NAMALWA (cell line): ENCODE data around the gene POLR1F.
"Not testable (repeated sequence)": the region's sequence is repeated elsewhere in the genome, so short reads cannot be mapped to it uniquely, and the experiment has no call there.

Experiments used
- DNase-seq: peaks from one replicate; pipeline ENCODE4 v3.0.0-alpha.2; 2015; ENCODE audit warnings: low spot score

Gene POLR1F

DNA sequence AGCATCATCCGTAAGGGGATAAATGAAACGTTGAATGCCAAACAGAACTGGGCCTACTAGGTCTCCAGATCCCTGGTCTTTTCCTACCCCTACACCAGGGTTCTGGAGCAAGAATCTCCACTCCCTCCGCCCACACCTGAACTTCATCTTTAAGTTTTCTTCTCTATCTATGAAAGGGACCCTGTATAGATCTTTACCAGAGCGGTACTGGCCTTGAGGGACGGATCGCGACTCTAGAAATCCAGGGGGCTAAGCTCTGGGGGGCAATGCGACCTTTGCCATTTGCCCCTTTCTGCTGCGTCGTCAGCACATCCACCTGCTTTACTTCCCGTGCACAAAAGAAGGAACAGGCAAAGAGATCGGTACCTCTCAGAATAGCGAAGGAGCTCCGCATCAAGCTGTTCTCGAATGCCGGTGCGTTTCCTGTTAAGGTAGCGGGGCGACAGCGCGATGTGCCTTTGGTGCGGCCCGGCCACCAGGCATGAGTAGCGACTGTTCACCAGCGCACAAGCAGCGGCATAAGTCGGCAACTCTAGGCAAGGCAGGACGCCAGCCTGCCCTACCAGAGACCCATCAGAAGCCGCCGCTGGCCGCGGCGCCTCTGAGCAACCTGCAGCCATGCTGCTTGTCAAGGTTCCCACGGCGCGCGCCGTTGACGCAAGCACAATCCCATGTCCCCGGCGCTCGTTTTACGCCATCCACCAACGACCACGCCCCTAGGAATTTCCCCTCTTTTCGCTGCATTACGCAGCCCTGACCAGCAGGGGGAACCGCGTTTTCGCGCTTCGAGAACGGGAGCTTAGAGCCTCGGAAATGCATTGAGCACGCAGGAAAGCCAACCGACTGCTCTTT, at the start of gene POLR1F:
Gene POLR1F (minus strand): TSS at position 641 of the 852 bp plus-strand sequence. CDS start 21 bp downstream, at position 620.
- peak; percentile 99 for DNase-seq

DNA sequence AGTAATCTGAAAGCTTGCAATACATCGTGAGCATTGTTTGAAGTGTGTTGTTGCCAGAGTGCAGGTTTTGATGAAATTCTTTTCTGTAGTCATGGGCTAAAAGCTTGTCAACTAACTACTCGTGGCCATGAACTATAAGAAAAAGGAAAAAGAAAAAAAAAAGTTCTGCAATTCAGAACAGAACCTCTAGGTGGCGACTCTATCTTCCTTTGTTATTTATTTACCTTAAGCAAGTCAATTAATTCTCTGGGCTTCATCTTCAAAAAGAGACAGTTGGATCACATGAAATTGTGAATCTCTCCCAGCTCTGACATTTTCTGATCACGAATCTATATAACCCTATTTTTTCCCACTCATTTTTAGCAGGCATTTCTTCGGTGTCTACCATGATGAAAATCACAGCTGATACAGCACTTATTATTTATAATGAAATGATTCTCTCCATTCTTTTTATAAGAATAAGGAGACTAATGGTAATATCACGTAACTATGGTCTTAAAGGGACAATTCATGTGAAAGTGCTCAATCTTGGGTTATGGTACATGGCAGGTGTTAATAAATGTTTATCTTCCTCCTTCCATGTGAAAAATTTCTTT, 45.8 kb upstream of the POLR1F start:
- DNase-seq, result peak; percentile 81

GRCh38 chr7:19752020-19752419, 43.2 kb upstream of the POLR1F start:
- DNase-seq, result no peak

DNA sequence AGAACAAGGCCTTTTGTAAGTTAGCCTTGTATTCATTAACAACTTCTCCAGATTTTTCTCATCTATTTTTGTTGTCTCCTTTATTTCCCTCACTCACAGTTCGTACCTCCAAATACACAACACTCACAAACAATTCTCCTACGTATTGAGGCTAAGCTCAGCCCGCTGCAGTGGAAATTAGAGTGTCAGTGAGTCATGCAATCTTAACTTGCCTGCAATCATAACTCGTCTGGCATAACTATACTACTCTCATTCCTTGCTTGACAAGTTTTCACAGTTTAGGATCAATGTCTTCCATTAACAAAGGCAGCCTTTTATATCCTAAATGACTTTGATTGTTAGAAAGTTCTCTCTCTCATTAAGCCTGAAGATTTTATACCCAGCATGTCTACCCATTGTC, 40.8 kb upstream of the POLR1F start:
- DNase-seq, result no peak

DNA sequence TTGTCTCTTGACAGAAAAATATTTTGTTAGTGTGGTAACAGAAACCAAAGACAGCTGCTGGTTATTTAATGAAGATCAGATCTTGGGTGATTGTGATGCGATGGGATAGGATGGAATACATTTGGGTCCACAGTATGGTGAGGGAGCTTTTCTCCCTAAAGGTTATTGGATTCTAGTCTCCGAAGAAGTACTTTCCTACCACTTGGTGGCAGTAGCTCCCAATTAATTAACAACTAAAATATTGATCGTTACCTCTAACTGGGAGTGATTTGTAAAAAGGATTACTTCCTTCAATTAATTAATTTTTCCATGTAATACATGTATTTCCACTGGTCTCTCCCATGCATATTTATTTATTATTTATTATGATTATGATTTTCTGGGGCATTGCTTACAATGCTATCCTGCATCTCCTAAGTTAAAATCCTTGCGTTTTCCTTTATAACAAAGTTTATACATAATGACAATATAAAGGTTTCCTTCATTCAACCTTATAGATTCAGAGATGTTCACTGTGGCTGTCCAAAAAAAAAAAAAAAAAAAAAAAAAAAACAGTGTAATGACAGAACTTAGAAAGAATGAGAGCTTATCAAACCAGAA, 39.0 kb upstream of the POLR1F start:
- peak; percentile 60 for DNase-seq

DNA sequence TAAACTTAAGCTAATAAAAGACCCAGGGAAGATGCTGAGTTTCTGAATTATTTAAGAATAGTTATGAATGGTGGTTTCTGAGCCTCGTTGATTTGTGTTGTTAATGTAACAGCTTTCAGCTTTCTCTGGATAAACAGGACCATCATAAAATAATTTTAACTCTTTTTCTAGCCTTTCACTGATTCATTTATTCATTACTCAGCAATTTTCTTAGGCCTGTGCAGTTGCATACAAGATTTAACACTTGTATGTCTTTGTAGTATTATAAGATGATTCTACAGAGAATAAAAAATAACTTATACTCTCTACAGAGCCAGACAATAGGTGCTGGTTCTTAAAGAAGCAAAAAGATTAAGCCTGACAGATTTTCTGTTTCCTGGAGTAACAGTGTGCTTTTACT, 35.2 kb upstream of the POLR1F start:
- DNase-seq, result no peak

DNA sequence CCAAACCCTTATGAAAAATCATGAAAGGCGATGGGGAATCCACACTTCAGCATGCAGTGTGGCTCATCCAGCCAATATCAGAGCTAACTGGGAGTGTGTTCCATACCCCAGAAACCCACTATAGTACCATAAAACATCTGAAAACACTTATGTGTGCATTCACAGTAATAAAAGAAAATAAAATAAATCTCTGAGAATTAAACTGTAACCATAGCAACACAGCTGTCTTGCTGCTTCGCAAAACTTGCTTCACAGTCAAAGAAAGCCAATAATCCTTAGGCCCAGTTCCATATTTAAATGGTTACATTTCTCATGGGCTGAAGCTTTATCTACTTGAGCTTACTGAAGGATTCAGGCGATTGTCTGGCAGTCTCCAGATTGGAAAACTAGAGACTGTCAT, 19.9 kb upstream of the POLR1F start:
- DNase-seq, result no peak

- no peak for DNase-seq
Observed at GRCh38 chr7:19725770-19726169, 16.9 kb upstream of the POLR1F start.

GRCh38 chr7:19715499-19715898, 6.7 kb upstream of the POLR1F start:
- no peak for DNase-seq

DNA sequence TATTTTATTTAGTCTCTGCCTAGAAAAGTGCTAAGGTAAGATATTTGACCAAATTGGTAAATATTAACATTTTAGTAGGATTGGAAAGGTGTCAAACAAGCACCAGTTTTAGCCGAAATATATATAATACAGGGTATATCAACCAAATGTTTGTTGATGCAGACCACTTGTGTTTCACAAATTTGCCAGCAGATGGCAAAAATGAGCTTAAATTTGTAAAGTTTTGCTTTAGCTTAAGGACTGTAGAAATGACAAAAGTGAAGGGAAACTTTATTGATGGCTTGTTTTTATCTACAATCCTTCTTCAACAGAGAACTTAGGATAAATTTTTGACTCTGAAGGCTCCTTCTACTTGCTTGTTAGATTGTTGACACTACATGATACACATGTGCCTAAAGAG, 4.8 kb upstream of the POLR1F start:
- DNase-seq, result peak; percentile 89

DNA sequence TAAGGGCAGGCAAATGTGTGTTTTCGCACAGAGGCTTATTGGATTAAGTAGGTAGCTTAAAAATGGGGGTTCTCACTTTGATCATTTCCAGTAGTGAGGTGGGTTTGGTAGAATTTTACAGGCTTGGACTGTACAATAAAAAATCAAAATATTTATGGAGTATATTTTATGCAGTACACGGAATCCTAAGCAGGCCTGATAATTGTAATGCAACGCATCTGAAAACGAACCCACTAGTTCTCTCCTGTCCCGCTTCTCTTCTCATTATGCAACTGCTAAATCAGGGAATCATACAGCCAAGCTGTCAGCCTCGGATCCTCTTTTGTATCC, 377 bp upstream of the POLR1F start:
- DNase-seq, result no peak

DNA sequence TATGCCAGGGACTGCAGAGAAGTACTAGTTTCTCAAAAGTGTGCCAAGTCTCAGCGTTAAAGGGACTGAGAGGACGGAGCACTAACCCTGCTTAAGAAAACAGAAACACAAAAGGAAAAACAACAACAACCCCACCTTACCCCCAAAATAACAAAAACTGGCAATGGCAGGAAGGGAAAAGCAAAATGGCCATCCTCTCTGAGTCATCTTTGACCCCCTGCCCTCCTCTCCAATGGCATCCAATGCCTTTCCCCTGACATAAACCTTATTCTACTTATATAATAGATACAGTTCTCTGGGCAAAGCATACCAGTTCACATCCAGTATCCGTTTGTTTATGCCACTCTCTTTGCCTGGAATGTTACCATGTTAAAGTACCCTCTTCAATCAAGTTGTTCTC, 1.6 kb downstream of the POLR1F start:
- no peak for DNase-seq

DNA sequence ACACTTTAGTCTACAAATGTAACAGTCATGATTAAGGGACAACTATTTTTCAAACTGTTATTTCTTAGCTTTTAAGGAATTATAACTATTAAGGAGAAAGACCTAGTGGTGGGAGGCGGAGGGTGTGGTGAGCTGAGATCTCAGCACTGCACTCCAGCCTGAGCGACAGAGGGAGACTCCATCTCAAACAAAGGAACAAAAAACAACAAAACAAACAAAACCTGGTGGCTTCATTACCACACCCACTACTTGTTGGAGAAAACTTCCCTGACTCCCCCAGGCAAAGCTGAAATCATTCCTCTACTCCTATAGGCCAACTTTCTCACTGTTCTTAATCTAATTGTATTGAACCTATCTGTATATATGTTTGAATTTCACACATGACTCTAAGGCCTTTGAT, 3.2 kb downstream of the POLR1F start:
- no peak for DNase-seq

DNA sequence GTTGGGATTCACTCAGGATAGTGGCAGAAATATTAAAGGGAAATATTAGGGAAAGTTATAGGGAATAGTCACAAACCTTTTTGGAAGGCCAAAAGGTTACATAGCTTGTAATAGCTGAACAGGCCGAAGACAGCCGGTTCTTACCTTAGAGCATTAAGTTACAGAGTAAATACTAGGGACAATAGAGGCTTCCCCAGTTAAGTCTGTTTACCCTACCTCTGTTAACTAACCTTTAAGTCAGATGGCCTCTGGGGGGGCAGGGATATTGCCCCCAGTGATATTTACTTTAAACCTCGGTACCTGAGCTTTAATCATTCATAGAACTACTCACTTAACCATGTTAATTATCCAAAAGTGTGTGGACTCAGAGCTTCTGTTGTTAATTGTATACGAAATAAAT, 7.4 kb downstream of the POLR1F start:
- no peak for DNase-seq

DNA sequence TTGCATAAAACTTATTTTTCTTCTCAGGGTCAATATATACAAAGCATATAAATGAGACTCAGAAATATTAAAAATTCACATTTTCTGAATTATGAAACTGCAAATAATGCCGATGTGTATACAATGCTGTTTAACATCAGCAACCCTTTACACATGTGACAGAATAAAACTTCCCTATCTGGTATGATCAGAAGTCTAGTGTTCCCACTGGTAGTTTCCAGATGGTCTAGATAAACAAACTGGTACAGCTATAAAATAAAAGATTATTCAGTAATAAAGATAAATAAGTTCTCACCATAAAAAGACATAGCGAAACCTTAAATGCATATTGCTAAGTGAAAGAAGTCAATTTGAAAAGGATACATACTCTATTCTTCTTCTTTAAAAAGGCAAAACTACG, 7.9 kb downstream of the POLR1F start:
- no peak for DNase-seq

DNA sequence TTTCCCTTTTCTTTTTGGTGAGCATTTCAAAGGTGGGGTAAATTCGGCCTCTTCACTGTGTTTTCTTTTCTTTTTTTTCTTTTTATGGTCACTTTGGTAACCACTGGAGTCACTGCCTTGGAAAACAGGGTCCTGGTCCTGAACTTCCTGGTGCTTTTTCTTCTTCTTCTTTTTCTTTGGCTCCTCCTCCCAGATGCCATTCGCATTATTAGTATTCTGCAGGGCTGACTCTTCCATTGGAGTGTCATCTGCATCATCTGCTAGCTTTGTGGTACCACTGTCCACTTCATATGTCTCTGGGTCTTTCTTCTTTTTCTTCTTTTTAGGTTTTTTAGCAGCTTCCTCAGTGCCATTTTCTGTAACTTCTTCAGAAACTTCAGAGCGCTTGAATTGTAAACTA, 10.5 kb downstream of the POLR1F start:
- no peak for DNase-seq

GRCh38 chr7:19696926-19697325, 11.9 kb downstream of the POLR1F start:
- no peak for DNase-seq

DNA sequence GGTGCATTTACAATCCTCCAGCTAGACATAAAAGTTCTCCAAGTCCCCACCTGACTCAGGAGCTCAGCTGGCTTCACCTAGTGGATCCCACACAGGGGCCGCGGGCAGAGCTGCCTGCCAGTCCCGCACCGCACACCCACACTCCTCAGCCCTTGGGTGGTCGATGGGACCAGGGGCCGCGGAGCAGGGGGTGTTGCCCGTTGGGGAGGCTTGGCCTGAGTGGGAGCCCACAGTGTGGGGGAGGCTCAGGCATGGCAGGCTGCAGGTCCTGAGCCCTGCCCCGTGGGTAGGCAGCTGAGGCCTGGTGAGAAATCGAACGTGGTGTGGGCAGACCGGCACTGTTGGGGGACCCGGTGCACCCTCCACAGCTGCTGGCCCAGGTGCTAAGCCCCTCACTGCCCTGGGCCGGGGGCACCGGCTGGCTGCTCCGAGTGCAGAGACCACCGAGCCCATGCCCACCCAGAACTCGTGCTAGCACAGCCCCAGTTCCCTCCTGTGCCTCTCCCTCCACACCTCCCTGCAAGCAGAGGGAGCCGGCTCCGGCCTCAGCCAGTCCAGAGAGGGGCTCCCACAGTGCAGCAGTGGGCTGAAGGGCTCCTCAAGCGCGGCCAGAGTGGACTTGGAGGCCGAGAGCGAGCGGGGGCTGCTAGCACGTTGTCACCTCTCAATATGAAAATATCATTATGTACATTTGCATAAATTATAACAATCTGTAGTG, 16.6 kb downstream of the POLR1F start:
- no peak for DNase-seq

DNA sequence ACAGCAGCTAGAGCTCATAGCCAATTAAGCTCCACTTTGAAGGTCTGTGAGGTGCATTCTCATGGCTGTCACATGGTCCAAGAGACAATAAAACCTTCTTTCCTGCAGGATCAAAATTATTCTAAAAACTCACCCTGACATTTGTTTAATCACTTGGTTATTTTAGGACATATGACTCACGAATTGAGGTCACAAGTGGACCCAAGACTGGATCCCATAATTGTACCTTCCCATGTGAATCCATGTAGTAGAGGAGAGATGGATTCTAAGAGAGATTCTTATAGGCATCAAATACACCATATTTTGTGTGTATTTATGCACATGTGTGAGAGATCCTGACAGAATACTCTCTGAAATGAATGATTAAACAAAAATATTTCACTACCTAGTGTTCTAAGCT, 18.1 kb downstream of the POLR1F start:
- DNase-seq, result no peak

DNA sequence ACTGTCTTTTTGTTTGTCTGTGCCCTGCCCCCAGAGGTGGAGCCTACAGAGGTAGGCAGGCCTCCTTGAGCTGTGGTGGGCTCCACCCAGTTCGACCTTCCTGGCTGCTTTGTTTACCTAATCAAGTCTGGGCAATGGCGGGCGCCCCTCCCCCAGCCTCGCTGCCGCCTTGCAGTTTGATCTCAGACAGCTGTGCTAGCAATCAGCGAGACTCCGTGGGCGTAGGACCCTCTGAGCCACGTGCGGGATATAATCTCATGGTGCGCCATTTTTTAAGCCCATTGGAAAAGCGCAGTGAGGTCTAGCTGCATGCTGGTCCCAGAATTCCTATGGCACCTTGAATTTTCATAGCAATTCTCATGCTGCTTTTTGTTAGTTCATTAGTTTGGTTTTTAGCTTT, 19.7 kb downstream of the POLR1F start:
- DNase-seq, result not testable (repeated sequence)

DNA sequence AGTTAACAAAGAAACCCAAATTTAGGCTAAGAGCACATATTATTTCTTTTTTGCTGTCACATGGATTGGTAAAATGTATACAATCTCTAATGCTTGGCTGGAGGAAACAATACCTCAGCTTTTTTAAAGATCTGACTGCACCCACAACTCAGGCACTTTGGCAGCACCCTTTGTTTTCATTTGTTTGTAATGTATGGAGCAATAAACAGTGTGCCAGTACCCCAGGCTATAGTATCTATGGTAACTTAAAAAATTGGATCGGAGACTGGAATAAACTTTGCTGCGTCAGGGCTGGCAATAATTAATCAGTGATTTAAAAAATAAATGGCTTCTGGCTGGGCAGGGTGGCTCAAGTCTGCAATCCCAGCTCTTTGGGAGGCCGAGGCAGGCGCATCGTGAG, 27.2 kb downstream of the POLR1F start:
- no peak for DNase-seq

GRCh38 chr7:19677180-19677579, 31.7 kb downstream of the POLR1F start:
- peak; percentile 41 for DNase-seq

- DNase-seq, result no peak
Observed at GRCh38 chr7:19675816-19676215, 33.0 kb downstream of the POLR1F start.
